HS-27A (cell line): ENCODE measurements around the gene GRM7.

Source experiments
- DNase-seq: peaks from one replicate; pipeline ENCODE4 v3.0.0-alpha.2; 2012; ENCODE audit warnings: low read depth, missing footprints

GRM7 gene

DNA sequence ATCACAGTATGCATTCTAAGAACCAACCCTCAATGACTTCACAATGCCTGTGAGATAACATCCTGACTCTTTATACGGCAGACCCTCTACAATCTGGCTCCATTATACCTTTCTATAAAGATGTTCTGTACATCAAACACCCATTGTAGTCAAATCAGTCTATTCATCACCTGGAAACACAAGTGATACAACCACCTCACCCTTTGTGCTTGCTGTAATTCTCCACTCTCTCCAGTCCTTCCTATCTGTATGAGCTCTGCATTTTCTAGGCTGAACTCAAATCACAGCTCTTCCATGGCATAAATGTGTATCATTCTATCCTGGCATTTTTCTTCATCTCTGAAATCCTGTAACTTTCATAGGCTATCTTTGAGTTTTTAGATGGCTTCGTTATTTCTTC lies 539.4 kb downstream of the GRM7 start:
- no peak for DNase-seq

DNA sequence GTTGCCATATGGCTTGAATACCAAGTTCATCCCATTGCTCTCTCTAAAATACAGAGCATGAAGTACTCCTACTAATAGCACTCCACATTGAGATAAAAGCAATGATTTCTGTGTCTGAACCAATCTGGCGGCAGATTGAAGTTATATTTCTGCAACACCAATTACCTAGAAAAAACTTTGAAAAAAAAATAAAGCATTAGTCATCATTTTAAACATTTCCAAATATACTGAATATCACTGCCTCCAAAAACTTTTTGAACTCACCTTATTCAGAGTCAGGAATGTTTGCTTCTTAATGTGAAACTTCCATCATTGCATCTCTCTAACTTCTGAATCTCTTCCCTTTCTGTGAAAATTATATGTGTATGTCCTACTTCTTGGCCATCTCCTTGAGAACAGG lies 540.5 kb downstream of the GRM7 start:
- DNase-seq, result no peak

DNA sequence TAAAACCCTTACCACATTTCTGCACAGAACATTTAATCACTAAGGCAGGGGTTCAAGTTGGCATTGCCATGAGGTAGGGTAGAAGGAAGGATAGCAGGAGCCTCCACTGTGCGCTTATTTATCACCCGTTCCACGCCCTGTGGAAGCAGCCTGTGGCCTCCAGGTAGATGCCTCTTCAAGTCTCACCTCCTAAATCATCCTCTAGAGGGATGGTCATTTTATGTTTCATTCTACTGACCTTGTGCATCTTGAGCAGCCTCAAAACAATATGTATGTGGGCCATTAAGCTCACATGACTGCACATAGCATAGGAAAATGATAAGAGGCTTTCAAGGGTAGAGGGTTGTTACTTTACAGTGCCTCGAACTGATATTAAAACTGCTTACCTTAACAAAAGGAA lies 546.2 kb downstream of the GRM7 start:
- no peak for DNase-seq

DNA sequence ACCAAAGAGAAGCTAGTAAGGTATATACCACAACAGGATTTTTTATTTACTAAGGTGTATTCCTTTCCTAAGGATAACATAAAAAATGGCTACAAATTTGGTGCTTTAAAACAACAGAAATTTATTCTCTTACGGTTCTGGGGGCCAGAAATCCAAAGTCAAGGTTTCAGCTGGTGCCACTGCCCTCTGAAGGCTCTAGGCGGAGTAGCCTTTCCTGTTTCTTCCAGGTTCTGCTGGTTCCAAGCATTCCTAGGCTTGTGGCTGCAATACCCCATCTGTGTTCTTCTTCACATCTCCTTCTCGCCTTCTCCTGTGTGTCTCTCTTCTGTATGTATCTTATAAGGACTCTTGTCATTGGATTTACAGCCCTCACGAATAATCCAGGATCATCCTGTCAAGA lies 549.9 kb downstream of the GRM7 start:
- DNase-seq, result no peak

DNA sequence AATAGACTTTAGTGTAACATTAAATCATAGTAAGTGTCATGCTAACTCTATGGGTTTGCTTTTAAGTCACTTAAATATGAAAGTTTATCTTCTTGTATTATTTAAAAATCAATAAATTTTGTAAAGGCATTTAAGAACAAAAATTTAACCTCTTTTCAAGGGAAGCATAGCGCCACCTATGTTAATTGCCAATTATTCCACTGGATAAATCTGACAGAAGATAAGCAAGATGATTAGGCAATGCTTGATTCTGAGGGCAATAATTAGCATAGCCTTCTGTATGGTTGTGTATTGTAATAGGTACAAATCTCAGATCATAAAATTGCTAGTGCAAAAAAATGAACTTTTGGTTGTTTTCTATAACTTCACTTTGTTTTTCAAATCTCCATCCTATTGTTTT lies 560.1 kb downstream of the GRM7 start:
- no peak for DNase-seq

DNA sequence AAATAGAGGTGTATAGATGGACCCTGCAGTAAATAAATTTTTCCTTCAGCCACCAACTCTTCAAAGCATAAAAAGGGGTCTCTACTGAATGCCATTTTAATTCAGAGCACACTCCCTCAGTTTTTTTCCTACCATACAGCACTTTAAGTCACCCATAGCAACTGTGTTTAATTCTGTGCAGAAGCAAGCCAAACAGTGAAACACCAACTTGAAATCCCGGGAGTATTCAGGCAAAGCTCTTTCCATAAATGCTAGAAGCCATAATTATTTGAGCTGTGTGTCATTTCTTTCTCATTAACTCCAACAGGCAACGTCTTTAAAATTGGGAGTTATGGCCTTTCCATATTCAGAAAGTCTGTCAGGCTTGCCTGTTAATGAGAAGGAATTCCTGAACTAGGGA lies 562.1 kb downstream of the GRM7 start:
- no peak for DNase-seq

DNA sequence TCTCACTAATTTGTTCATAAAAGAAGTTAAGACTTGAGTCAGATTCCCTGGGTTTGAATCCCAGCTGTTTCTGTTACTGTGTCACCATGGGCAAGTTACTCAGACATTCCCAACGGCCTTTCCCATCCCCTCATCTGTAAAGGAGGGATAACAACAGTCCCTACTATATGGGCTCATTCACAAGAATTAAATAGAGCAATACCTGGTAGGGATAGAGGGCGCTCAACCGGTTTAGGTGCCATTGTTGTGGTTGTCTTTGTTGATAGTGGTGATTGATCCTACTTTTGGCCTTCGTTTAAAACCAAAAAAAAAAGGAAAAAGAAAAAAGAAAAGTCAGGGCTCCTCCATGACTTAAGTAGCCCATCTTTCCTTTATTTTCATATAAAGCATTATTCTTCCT lies 563.1 kb downstream of the GRM7 start:
- no peak for DNase-seq

DNA sequence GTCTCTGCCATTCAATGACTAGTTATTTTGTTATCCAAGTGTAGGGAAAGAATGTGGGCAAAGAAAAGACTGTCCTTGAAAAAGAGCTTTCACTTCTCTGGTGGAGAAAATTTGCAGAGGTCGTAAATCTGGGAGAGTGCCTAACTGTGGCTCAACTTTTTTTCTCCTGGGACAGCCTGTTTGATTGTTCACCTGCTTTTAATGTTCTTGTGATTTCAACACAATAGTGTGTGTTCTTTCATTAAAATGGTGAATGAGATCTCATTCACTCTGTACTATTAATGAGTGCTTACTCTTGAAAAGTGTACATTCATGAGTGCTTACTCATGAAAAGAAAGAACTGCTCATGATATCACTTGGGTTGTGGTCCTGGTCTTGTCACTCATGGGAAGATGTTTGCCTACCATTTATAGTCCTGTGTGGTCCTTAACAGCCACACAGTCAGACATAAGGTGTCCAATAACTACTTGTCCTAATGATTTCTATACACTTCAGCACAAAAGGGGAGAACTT lies 567.3 kb downstream of the GRM7 start:
- no peak for DNase-seq

DNA sequence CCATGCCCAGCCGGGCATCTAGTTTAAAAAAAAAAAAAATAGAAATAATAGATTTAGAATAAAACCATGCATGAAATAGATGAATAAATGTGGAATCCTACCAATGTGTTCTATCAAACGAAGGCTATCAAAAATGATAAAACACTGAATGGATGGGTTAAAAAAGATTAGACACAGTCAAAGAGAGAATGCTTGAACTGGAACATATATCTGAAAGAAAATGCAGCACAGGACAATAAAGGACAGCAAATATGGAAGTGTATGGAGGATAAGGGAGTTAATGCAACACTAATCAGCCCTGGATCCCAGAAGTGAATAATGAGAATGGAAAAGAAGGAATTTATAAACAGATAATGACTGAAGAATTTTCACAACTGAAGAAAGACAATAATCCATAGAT lies 571.7 kb downstream of the GRM7 start:
- no peak for DNase-seq

DNA sequence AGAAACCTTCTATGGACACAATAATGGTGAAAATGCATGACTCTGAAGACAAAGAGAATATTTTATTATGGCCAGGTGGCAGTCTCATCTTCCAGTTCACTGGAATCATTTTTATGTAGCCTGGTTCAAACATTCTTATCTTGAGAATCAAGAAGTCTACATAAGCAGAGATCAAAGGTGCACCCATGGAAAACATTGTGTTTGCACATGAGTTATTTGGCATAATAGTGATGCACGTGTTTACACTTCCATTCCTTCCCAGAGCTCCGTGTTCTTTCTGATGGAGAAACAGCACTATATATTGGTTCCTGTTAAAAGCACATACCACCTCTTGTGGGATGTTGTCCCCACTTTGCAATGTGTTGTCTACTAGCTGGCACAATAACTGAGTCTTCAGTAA lies 572.2 kb downstream of the GRM7 start:
- DNase-seq, result no peak

DNA sequence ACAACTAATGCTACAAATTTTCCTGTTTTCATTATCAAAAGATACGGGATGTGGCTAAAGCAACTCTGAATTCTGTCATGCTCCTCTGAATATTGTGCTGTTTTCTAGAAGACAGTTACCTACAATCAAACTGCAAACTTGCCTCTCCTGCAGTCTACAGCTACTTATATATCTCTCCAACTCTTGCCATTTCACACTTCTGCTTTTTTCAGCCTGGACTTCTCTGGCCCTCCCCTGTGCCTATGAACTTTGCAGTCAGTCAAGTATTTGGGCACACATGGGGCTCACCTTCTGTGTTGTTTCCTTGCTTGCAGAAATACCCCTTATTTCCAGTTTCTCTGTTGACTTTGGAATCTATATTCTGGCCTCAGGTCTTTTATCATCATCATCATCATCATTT lies 575.6 kb downstream of the GRM7 start:
- DNase-seq, result no peak

DNA sequence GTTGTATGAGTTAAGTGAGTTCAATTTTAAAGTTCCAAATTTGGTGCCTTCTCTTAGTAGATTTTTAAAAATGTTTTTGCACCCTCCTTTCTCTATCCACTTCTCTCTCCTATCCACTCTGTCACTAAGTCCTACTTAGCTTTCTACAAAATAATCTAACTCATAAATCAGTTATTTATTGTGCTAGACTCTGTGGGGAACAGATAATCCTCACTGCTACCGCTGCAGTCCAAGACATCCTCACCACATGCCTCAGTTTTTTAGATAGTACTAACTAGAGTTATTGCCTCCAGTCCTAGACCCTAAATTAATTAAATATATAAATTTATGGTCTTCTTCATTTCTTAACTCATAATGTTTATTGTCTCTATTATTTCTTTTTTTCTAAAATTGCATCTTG lies 576.3 kb downstream of the GRM7 start:
- DNase-seq, result no peak

DNA sequence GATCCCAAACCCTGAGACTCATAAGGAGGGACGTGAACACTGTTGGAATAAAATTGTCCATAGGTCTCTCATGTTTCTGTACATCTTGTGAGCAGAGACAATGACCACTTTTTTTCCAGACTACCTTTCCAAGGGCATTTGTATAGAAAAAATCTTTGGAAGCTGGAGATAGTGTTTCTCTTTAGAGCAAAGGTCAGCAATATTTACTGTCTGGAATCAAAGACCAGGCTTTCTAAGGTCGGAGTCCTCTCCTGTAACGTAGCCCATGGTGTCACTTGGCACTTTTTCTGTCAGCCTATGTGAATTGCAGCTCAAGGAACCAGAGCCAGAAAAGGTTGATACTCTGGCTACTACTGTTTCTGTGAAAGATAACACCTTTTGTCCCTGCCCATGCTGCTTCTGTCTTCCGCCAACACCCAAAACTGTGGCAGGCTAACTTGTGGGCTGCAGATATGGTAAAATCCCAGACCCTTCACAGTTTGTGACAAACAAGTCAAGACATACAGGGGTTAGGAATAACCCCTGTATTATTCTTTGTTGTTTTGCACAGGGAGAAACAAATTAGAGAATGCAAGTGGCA lies 578.3 kb downstream of the GRM7 start:
- DNase-seq, result no peak

DNA sequence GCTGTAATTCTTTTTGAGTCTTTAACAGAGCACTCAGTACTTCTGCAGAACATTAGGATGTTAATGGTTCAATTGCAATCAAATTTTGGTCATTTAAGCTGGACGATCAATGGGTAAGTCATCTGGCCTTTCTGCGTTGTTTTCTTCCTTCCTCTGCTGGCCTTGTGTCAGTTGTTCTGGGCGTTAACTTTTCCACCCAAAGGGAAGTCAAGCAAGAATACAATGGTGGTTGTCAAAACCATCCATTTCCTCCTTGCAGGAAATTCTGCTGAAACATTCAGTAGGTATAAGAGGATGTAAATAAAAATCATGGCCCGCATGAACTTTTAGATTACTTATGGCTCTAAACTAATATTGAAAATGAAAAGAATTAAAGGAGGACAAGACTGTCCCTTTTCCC lies 584.0 kb downstream of the GRM7 start:
- no peak for DNase-seq

DNA sequence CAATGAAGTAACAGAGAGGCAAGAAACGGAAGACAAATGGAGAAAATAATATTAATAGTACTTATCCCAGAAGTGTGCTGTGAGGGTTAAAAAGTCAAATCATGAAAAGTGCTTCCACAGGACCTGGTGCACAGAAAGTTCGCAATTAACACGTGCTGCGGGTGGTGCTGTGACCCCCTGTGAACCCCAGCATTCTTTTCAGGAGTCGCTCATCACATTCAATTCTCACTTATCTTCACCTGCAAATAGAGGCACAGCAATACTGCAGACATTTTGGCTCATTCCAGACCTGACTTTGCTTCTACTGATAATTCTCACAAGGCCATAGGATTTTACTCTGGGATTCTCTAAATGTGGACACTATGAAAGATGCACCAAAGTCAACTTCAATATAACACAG lies 584.4 kb downstream of the GRM7 start:
- DNase-seq, result no peak

DNA sequence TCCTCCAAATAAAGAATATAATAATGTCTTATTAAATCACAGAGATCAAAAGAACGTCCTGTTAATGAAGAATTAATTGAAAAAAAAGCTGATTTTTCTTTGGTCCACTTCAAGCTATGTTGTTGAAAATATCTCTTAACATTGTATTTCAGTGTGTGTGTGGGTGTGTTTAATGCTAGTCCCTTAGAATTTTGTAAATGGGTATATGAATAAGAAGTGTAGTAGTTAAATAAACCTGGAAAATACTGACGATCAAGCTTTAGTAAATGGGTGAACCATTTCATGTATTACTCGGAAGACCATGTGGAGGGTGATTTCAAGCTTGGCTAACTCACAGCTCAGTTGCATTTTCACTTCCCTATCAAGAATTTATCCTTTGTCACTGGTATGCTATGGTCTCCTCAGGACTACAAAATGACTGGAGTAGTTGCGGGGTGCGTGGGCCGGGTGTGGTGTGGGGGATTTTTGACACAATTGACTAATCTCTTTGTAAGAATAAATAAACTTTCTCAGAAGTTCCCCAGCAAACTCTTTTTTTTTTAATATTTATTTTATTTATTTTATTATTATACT lies 586.4 kb downstream of the GRM7 start:
- no peak for DNase-seq

DNA sequence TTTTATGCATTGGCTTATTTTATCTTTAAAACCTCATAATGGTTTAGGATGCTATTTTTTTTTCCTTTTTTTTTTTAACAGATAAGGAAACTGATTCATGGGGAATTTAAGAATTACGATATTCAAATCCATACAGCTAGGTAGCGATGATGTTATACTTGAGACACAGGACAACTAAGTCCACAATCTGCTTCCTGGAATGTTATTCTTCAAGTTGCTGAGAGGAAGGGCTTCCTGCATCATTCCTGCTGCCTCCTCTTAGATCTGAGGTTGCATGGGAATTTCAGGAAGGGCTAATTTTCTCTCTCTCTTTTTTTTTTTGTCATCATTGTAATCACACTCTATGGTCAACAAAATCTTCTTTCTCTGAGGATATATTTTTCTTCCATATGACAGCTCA lies 595.5 kb downstream of the GRM7 start:
- DNase-seq, result no peak

DNA sequence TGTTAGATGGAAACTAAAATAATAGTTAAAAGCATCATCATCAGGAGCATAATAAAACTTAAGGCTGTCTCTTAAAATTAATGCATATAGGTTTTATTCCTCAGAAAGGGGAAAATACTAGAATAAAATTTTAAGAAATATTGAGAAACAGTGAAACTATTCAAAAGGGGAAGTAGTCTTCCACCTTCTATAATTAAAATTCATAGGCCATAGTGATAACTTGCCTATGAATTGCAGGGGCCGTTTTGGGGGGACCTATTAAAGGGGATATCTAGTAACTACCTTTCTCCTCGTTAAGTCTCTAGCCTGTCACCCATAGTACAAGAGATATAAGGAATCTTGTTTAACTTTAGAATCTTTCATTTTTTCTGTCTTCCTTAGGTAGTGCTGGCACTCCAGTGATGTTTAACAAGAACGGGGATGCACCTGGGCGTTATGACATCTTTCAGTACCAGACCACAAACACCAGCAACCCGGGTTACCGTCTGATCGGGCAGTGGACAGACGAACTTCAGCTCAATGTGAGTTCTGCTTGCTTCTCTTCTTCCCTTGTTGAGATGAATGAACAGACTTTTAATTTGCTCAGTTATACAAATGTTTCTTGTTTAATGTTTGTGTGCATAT lies 600.4 kb downstream of the GRM7 start:
- no peak for DNase-seq

DNA sequence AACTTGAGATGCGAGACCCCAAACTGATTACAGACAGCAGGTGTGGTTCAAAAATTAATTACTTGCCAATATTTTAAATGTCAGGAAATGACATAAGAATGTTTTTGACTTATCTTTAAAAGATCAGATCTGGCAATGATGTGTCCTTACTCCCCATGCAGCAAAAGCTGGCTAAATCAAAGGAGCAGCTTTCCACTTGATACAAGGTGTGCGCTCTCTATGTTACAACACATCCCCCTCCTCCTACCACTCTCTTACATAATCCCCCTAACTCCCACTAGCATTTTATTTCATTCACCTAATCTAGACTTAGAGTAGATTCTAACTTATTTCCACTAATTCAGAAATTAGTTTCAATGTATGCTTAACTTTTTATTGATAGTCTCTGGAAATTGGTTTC lies 609.0 kb downstream of the GRM7 start:
- DNase-seq, result no peak

DNA sequence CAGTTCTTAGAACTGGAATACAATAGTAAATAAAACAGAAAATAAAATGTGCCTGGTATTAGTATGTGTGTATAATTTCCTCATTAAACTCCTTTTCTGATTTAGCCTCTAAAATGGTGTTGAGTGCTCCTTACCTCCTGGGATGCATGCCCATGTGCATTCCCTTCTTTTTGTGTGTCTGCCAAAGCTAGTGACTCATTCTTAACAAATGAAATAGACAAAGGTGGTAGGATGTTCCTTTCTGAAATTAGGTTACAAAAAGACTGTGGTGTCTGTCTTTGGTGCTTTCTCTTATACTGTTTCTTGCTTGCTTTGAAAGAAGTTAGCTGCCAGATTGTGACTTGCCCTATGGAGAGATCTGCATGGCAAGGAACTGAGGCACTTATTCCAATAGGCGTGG lies 623.7 kb downstream of the GRM7 start:
- DNase-seq, result no peak

DNA sequence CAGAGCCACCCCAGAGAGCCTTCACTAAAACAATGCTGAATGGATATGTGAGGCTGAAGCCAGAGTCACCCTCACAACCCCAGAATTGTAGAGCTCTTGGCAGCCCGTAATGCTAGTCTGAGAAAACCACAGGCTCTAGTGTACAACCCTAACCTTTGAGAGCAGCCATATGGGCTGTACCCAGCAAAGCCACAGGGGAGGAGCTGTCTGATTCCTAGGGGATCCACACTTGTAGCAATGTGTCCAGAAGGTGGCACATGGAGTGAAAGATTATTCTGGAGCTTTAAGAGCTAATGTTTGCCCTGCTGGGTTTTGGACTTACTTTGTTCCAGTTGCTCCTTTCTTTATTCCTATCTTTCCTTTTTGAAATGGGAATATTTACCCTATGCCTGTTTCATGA lies 626.8 kb downstream of the GRM7 start:
- DNase-seq, result no peak

DNA sequence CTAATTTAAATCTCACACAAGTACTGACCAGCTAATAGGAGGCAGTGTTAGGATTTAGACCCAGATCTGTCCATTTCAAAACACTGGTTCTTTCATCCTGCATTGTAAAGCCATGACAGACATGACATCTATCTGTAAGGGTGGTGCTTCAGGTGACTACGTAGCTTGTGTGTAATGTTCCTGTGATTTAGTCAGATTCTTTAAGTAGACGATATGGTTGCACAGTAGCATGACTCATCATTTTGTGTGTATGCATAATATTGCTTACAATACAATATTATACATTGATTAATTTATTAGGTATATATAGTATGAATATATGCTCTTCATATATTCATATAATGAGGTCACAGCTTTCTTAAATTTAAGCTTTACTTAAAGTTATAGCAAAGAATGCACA lies 628.5 kb downstream of the GRM7 start:
- DNase-seq, result no peak

DNA sequence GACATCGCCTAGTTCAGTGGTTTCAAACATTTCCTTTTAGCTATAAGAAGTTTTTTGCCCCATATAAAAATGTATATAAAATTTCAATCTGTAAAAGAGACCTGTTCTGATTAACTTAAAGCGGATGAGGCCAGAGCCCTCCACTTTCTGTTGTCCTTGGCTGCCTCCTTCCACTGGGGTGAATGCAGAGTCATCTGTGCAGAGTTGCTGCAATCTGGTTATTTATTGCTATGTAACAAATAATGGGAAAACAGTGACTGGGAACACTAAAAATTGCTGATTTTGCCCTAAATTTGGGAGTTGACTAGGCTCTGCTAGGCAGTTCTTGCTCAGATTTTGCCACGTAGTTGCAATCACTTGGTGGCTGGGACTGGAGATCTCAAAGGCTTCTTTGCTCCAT lies 637.8 kb downstream of the GRM7 start:
- DNase-seq, result no peak

DNA sequence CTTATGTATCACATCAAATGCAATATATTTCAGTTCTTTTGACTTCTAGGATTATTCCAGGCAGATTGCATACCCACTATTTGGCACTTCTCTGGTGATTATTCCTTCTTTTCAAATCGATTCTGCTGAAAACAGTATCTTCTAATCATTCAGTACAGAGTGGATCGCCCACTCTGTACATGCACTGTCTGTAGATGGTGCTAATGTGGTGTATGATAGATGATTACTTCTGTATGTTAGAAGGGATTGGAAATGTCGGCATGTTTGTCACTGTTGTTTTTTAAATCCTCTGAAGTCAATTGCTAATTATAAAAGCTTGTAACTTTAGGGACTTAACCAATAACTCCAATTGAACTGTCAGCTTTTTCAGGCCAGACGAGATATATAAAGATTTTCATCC lies 642.5 kb downstream of the GRM7 start:
- DNase-seq, result no peak
